A549 treated with RU486 at 1 μM for 4 hours (cell line): ENCODE results near the gene PRR23C. TPM values are rescaled to one million over a fixed set of nuclear protein-coding genes. Genes with fewer than 3 reads are reported as not detected.

Experiments used
- total RNA-seq: library from RNA; stranded (reverse); fragments of 200-300 nt; extraction: Qiagen RNA extraction; gene quantifications from 5 replicates; pipeline ENCODE4 v1.2.3, GENCODE V29; 2022; ENCODE audit warnings: low read depth

Gene PRR23C
- total RNA-seq, result not detected in 5 replicates

GRCh38 chr3:139044366-139045210, at the start of gene PRR23C:
Gene PRR23C, minus strand, starts transcription at chr3:139044892. Its CDS starts 272 bp downstream, at chr3:139044620.

GRCh38 chr3:139020868-139021234, 23.8 kb downstream of the PRR23C start, which contains the start of gene PRR23B:
Gene PRR23B, minus strand, starts transcription at chr3:139020926. Its CDS starts 265 bp downstream, at chr3:139020661.

GRCh38 chr3:139006051-139006716, 38.5 kb downstream of the PRR23C start, which contains the start of gene PRR23A:
Gene PRR23A, minus strand, starts transcription at chr3:139006268. Its CDS starts 0 bp downstream, at chr3:139006268.

Other genes starting within 250 kb of the PRR23C start
- gene PIK3CB, start 210.0 kb downstream of the PRR23C start, total RNA-seq, result 9.2 to 22.3 TPM (median 17.7 TPM) in 5 replicates
- 3.0 to 5.7 TPM (median 5.2 TPM) in 5 replicates for gene FOXL2, start 97.8 kb downstream of the PRR23C start, total RNA-seq
- 0.48 to 1.5 TPM (median 1.3 TPM) in 5 replicates for gene FOXL2NB, start 97.7 kb downstream of the PRR23C start, total RNA-seq
- not detected in 5 replicates for gene PRR23A, start 38.6 kb downstream of the PRR23C start, total RNA-seq
- not detected in 5 replicates for gene PRR23B, start 24.0 kb downstream of the PRR23C start, total RNA-seq